ENCODE measurements around the gene VPS13C. TPM values are rescaled to one million over a fixed set of nuclear protein-coding genes. Genes with fewer than 3 reads are reported as not detected.

The VPS13C gene
- polyA plus RNA-seq, 2 of the 4 experiments (the other 2 are of a cell fraction) = 13.2 to 26.5 TPM

DNA sequence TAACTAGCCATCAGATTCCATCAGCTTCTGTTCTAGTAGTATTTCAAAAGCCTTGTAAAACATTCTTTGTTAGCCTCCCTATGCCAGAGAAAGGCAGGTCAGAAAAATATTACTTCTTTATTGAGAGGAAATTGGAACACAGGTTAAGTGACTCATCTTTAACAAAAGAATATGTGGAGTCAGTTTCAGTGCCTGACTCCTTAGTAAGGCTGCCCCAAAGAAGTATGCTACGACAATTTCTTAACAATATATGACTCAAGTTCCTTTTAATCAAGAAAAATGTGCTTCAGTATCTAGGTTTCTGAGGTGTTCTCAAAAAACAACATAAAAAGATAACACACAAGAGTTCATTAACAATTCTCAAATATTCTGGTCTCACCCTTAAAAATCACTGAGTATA is 139.2 kb downstream of the VPS13C start:
- no peak for DNase-seq (ENCODE audit: low read depth in 1 of 2, low spot score in 1 of 2)
- ChIA-PET CTCF (no interaction called here), POLR2A (no interaction called here)
- H3K4me2 ChIP-seq = no peak overlapping the region
- H3K9me3 ChIP-seq = no peaks in the 10 kb centered on the region
- no peak for FAIRE-seq
- H3K4me1 ChIP-seq = no peaks in the 10 kb centered on the region
- no peak for ATAC-seq
- TF ChIP-seq FOSL2 (IDR thresholded peaks at IDR 0.05) (no peak), FOSL2 (CRISPR knock-in tag; IDR thresholded peaks at IDR 0.05) (0 out of 2 replicates have a peak, but pooled peaks have one; percentile 26), EHMT2 (IDR thresholded peaks at IDR 0.05; ENCODE audit: low read depth) (no peak), POLR2A (IDR thresholded peaks at IDR 0.05; ENCODE audit: low read length) (no peak), ESRRA (IDR thresholded peaks at IDR 0.05; ENCODE audit: borderline replicate concordance, low read length) (no peak), HOXB13 (CRISPR knock-in tag; IDR thresholded peaks at IDR 0.05; ENCODE audit: low read depth) (no peak)
- TF ChIP-seq, protein P1, sequence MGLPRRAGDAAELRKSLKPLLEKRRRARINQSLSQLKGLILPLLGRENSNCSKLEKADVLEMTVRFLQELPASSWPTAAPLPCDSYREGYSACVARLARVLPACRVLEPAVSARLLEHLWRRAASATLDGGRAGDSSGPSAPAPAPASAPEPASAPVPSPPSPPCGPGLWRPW (IDR thresholded peaks at IDR 0.05) = no peak
- 92% methylated on average over 1 of the region's 1 CpG for WGBS (ENCODE audit: missing lambda C conversion rate)
- H3K27ac ChIP-seq = no peak overlapping the region
- no peak overlapping the region for H3K4me3 ChIP-seq

DNA sequence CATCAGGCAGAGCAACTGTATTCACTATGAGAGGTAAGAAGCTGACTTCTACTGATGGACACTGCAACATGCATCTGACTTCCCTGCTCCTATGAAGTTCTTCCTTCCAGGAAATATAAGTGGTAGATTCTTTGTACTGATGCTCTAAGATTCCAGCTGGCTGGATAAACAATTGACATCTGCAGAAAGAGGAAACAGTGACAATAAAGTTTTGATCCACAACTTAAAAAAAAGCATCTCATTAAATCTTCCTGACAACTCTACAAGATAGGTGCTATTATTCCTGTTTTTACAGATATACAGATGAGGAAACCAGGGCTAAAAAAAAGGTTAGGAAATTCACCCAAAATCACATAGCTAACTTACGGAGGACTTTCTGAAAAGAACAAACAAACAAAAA is 142.8 kb downstream of the VPS13C start:
- Histone ChIP-seq H3K4me3 (no peak overlapping the region), H3K4me1 (no peaks in the 10 kb centered on the region), H3K27ac (no peak overlapping the region), H3K9me3 (no peaks in the 10 kb centered on the region), H3K4me2 (no peak overlapping the region)
- TF ChIP-seq HOXA7 (CRISPR knock-in tag; IDR thresholded peaks at IDR 0.05) (no peak), RAD21 (conservative IDR thresholded peaks at IDR 0.05 in 1 of 2, IDR thresholded peaks at IDR 0.05 in 1 of 2) (no peak), CBX2 (IDR thresholded peaks at IDR 0.05; ENCODE audit: borderline replicate concordance, low read depth) (no peak), GATA3 (IDR thresholded peaks at IDR 0.05; ENCODE audit: borderline replicate concordance) (no peak), ZNF302 (CRISPR knock-in tag; IDR thresholded peaks at IDR 0.05) (no peak), KDM5A (IDR thresholded peaks at IDR 0.05) (no peak), JUN (IDR thresholded peaks at IDR 0.05) (no peak), BHLHE40 (IDR thresholded peaks at IDR 0.05; ENCODE audit: low read depth, low read length) (no peak), FOSB (CRISPR knock-in tag; IDR thresholded peaks at IDR 0.05) (no peak), ZFP36 (IDR thresholded peaks at IDR 0.05; ENCODE audit: borderline replicate concordance, partially characterized antibody) (no peak)
- TF ChIP-seq, protein P2, sequence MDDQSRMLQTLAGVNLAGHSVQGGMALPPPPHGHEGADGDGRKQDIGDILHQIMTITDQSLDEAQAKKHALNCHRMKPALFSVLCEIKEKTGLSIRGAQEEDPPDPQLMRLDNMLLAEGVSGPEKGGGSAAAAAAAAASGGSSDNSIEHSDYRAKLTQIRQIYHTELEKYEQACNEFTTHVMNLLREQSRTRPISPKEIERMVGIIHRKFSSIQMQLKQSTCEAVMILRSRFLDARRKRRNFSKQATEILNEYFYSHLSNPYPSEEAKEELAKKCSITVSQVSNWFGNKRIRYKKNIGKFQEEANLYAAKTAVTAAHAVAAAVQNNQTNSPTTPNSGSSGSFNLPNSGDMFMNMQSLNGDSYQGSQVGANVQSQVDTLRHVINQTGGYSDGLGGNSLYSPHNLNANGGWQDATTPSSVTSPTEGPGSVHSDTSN (IDR thresholded peaks at IDR 0.05) = no peak
- TF ChIP-seq, protein P3, sequence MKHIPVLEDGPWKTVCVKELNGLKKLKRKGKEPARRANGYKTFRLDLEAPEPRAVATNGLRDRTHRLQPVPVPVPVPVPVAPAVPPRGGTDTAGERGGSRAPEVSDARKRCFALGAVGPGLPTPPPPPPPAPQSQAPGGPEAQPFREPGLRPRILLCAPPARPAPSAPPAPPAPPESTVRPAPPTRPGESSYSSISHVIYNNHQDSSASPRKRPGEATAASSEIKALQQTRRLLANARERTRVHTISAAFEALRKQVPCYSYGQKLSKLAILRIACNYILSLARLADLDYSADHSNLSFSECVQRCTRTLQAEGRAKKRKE (CRISPR knock-in tag; IDR thresholded peaks at IDR 0.05; ENCODE audit: low read depth) = no peak
- TF ChIP-seq, protein P4, sequence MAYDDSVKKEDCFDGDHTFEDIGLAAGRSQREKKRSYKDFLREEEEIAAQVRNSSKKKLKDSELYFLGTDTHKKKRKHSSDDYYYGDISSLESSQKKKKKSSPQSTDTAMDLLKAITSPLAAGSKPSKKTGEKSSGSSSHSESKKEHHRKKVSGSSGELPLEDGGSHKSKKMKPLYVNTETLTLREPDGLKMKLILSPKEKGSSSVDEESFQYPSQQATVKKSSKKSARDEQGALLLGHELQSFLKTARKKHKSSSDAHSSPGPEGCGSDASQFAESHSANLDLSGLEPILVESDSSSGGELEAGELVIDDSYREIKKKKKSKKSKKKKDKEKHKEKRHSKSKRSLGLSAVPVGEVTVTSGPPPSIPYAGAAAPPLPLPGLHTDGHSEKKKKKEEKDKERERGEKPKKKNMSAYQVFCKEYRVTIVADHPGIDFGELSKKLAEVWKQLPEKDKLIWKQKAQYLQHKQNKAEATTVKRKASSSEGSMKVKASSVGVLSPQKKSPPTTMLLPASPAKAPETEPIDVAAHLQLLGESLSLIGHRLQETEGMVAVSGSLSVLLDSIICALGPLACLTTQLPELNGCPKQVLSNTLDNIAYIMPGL (CRISPR knock-in tag; IDR thresholded peaks at IDR 0.05; ENCODE audit: borderline replicate concordance) = no peak
- TF ChIP-seq, protein P5, sequence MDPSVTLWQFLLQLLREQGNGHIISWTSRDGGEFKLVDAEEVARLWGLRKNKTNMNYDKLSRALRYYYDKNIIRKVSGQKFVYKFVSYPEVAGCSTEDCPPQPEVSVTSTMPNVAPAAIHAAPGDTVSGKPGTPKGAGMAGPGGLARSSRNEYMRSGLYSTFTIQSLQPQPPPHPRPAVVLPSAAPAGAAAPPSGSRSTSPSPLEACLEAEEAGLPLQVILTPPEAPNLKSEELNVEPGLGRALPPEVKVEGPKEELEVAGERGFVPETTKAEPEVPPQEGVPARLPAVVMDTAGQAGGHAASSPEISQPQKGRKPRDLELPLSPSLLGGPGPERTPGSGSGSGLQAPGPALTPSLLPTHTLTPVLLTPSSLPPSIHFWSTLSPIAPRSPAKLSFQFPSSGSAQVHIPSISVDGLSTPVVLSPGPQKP (IDR thresholded peaks at IDR 0.05; ENCODE audit: low read depth, low read length) = no peak
- TF ChIP-seq, protein P6, sequence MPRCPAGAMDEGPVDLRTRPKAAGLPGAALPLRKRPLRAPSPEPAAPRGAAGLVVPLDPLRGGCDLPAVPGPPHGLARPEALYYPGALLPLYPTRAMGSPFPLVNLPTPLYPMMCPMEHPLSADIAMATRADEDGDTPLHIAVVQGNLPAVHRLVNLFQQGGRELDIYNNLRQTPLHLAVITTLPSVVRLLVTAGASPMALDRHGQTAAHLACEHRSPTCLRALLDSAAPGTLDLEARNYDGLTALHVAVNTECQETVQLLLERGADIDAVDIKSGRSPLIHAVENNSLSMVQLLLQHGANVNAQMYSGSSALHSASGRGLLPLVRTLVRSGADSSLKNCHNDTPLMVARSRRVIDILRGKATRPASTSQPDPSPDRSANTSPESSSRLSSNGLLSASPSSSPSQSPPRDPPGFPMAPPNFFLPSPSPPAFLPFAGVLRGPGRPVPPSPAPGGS (IDR thresholded peaks at IDR 0.05) = no peak
- ATAC-seq (no peak), DNase-seq (ENCODE audit: low read depth in 1 of 2, low spot score in 1 of 2) (no peak), FAIRE-seq (no peak)
- 89% methylated on average over 1 of the region's 1 CpG for WGBS (ENCODE audit: missing lambda C conversion rate)
- ChIA-PET POLR2A (no interaction called here), CTCF (interaction anchor here (1.0 kb wide), 1 partner anchor 9 kb away, joined by 3 read pairs; no protein-coding TSS in a partner anchor)

All from A549 (cell line).